Measurements from ENCODE around the gene KCNQ1. TPM values are rescaled to one million over a fixed set of nuclear protein-coding genes. Genes with fewer than 3 reads are reported as not detected.
A peak's percentile ranks its signal among the peaks of the same experiment; 100 is the strongest.

KCNQ1 gene
- total RNA-seq, 2 experiments from 2014 or later, result 8.7 to 9.5 TPM

DNA sequence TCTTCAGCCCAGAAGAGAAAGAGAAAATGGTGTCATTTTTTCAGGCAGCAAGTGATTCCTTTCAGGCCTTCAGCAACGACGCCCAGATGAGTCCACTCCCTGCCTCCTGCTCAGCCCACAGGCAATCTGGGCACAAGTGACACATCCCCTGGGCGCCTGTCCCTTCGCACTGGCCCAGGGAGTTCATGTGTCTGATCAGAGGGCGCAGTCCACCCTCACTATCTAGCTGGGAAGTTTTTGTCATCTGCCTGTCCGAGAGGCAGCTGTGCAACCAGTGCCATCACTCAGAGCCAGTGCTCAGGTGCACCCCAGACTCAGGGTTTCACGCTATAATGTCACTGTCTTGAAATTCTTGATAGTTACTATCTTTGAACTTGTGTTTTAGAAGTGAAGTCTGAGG lies 256.4 kb downstream of the KCNQ1 start:
- H3K4me1 Mint-ChIP-seq (ENCODE audit: low read depth), result peaks cover 13% of the 10 kb centered on the region
- peaks cover 8% of the 10 kb centered on the region for H3K36me3 Mint-ChIP-seq (ENCODE audit: low read depth)
- H3K27ac Mint-ChIP-seq, result peak overlapping the region; percentile 38
- H3K27me3 Mint-ChIP-seq, result no peaks in the 10 kb centered on the region
- peak overlapping the region; percentile 66 for H3K4me3 Mint-ChIP-seq
- DNase-seq, result no peak
- TF ChIP-seq, protein P1, sequence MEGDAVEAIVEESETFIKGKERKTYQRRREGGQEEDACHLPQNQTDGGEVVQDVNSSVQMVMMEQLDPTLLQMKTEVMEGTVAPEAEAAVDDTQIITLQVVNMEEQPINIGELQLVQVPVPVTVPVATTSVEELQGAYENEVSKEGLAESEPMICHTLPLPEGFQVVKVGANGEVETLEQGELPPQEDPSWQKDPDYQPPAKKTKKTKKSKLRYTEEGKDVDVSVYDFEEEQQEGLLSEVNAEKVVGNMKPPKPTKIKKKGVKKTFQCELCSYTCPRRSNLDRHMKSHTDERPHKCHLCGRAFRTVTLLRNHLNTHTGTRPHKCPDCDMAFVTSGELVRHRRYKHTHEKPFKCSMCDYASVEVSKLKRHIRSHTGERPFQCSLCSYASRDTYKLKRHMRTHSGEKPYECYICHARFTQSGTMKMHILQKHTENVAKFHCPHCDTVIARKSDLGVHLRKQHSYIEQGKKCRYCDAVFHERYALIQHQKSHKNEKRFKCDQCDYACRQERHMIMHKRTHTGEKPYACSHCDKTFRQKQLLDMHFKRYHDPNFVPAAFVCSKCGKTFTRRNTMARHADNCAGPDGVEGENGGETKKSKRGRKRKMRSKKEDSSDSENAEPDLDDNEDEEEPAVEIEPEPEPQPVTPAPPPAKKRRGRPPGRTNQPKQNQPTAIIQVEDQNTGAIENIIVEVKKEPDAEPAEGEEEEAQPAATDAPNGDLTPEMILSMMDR (IDR thresholded peaks at IDR 0.05), result no peak
- peaks cover 7% of the 10 kb centered on the region for H3K9me3 Mint-ChIP-seq
- intact Hi-C loops (cut with micrococcal nuclease), result no loop called here
- ChIA-PET POLR2A (interaction anchor here (0.6 kb wide), 1 partner anchor 384 kb away, joined by 3 read pairs; no protein-coding TSS in a partner anchor), CTCF (no interaction called here)
- ATAC-seq, result no peak

DNA sequence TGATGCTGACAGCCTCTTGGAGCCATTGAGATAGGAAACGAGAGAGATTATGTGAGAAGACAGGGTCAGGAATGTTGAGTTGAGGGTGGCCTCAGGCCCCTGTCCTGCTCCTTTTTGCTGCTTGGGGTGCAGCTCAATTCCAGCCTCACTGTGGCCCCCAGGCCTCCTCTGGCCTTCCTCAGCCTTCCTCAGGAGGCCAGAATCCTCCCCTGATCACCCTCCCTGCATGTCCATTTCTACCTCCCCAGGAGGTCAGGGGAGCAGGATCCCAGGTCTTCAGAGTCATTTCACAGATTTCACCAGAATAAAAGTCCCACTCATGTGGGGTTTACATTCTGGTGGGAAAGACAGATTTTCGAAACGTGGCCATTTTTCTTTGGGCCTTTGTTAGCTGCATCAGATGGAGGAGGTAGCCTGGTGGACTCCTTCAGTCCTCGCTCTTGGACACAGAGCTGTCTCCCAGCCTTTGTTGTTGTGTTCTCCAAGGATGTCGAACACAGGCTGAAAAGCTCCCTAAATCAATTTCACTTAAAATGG lies 257.2 kb downstream of the KCNQ1 start:
- ChIA-PET CTCF (interaction anchor here (1.2 kb wide), 1 partner anchor 190 kb away, joined by 6 read pairs; no protein-coding TSS in a partner anchor), POLR2A (interaction anchor here (0.6 kb wide), 1 partner anchor 383 kb away, joined by 3 read pairs; no protein-coding TSS in a partner anchor)
- DNase-seq (no peak), ATAC-seq (no peak)
- Mint-ChIP-seq H3K36me3 (ENCODE audit: low read depth) (peaks cover 8% of the 10 kb centered on the region), H3K9me3 (peaks cover 10% of the 10 kb centered on the region), H3K27ac (no peak overlapping the region), H3K27me3 (no peaks in the 10 kb centered on the region), H3K4me3 (no peak overlapping the region), H3K4me1 (ENCODE audit: low read depth) (peaks cover 13% of the 10 kb centered on the region)
- TF ChIP-seq, protein P1 (IDR thresholded peaks at IDR 0.05), result no peak
- intact Hi-C loops (cut with micrococcal nuclease), result no loop called here

DNA sequence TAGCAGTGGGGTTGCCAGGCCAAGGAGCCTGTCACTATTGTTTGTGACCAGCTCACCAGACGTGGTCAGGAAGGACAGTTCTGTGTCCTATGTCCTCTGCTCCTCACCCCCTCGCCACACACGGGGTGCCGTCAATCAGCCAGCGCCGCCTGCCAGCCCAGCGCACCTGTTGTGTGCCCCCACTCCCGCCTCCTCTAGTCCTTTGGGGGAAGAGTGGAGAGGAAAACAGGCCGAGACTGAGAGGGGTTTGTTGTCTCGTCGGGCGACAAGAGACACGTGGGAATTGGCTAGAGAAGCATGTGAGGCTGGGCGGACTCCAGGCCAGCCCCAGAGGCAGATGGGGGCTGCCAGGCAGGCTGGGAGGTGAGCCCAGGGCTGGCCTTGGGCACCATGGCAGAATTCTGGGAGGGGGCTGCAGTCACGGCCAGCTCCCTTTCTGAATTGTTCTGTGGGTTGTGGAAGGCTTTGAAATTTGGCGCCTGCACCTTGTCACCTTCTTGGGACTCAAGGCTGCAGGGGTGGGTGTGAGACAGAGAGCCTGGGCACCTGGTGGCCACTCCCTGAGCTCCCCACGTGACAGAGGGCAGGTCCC lies 258.1 kb downstream of the KCNQ1 start:
- Mint-ChIP-seq H3K27me3 (no peaks in the 10 kb centered on the region), H3K4me3 (no peak overlapping the region), H3K4me1 (ENCODE audit: low read depth) (peaks cover 12% of the 10 kb centered on the region), H3K9me3 (peaks cover 10% of the 10 kb centered on the region), H3K27ac (no peak overlapping the region), H3K36me3 (ENCODE audit: low read depth) (peaks cover 8% of the 10 kb centered on the region)
- POLR2A ChIA-PET, result no interaction called here
- CTCF ChIA-PET, result interaction anchor here (1.2 kb wide), 1 partner anchor 189 kb away, joined by 6 read pairs; no protein-coding TSS in a partner anchor
- DNase-seq (no peak), ATAC-seq (no peak)
- TF ChIP-seq, protein P1 (IDR thresholded peaks at IDR 0.05), result no peak
- intact Hi-C loops (cut with micrococcal nuclease), result no loop called here

DNA sequence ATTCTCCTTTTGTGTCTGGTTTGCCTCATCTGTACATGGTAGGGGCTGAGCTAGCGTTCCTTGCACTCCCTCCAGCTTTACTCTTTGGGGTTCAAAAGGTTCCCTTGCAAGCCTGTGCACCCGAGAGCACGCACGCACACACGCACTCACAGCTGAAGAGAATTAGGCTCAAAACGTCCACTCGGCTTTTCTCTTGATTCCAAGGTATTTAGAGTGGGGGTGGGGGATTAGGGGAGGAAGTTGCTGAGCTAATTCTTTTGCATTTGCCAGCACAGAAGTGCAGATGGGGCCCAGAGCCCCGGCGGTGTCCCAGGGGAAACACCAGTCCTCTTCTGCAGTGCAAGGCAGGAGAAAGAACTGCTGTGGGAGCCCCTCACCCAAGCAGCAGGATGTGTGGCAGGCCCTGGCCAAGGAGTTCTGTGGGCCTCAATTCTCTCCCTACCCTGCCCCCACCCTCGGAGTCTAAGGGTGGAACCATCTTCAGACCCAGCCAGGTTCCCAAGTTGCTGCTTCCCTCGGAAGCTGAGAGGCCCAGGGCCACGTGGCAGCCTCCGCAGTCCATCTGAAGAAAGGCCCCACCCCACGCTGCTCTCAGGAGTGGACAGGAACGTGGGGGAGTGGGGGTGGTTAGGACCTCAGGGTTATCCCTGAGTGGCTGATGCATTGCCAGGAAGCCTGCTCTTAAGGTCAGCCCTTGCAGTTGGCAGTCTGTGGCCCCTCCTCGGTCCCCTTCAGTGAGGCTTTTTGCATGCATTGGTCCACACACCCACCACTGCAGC lies 258.7 kb downstream of the KCNQ1 start:
- intact Hi-C loops (cut with micrococcal nuclease), result no loop called here
- Mint-ChIP-seq H3K9me3 (peaks cover 10% of the 10 kb centered on the region), H3K4me1 (ENCODE audit: low read depth) (peaks cover 6% of the 10 kb centered on the region), H3K27ac (no peak overlapping the region), H3K27me3 (no peaks in the 10 kb centered on the region), H3K4me3 (no peak overlapping the region), H3K36me3 (ENCODE audit: low read depth) (peaks cover 4% of the 10 kb centered on the region)
- TF ChIP-seq, protein P1 (IDR thresholded peaks at IDR 0.05), result no peak
- CTCF ChIA-PET, result no interaction called here
- POLR2A ChIA-PET, result no interaction called here
- ATAC-seq (no peak), DNase-seq (no peak)

DNA sequence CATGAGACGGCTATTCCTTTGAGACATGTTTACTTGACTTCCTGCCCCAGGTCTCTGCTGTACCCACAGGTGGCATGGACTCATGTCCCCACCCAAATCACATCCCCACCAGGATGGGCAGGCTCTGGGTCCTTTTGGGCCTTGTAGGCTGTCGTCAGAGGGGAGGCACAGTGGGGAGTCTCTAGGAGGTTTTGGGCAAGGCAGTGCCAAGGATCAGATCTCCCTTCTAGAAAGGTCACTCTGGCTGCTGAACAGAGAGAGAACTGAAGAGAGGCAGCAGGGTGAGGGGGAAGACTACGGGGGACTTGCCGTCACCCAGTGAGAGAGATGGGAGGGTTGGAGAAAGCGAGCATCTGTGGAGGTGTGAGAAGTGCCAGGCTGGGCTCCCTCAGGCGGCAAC lies 259.5 kb downstream of the KCNQ1 start:
- DNase-seq (no peak), ATAC-seq (no peak)
- intact Hi-C loops (cut with micrococcal nuclease), result no loop called here
- TF ChIP-seq, protein P1 (IDR thresholded peaks at IDR 0.05), result no peak
- ChIA-PET POLR2A (no interaction called here), CTCF (no interaction called here)
- Mint-ChIP-seq H3K9me3 (peaks cover 10% of the 10 kb centered on the region), H3K27ac (no peak overlapping the region), H3K4me3 (no peak overlapping the region), H3K36me3 (ENCODE audit: low read depth) (peaks cover 4% of the 10 kb centered on the region), H3K4me1 (ENCODE audit: low read depth) (peaks cover 3% of the 10 kb centered on the region), H3K27me3 (no peaks in the 10 kb centered on the region)

Data from activated CD8-positive, alpha-beta T cell treated with anti-CD3 and anti-CD28 coated beads for 36 hours (primary cell).